Endothelial cell of umbilical vein (primary cell): ENCODE measurements around the gene GJA9.

Experiments
- CTCF ChIP-seq, 2 donors: IDR thresholded peaks; 1 replicate in 1 of 2; 2 replicates in 1 of 2; pipeline ENCODE4 v1.5.1; 2011; ENCODE audit warnings: low read length in 2 of 2, mild to moderate bottlenecking in 2 of 2, moderate library complexity in 2 of 2, control low read depth in 1 of 2, inconsistent platforms in 1 of 2, low read depth in 1 of 2; ENCODE audit not compliant: insufficient read depth in 1 of 2; ENCODE audit errors: extremely low read depth in 1 of 2
- EZH2 ChIP-seq: IDR thresholded peaks from 2 replicates; pipeline ENCODE4 v1.6.1; 2012; ENCODE audit warnings: borderline replicate concordance, low read depth, mild to moderate bottlenecking, moderate library complexity, low read length, inconsistent platforms; ENCODE audit not compliant: severe bottlenecking
- POLR2A ChIP-seq: IDR thresholded peaks from 2 replicates; pipeline ENCODE4 v1.6.1; 2012; ENCODE audit warnings: low read depth, mild to moderate bottlenecking, control low read depth, low read length

DNA sequence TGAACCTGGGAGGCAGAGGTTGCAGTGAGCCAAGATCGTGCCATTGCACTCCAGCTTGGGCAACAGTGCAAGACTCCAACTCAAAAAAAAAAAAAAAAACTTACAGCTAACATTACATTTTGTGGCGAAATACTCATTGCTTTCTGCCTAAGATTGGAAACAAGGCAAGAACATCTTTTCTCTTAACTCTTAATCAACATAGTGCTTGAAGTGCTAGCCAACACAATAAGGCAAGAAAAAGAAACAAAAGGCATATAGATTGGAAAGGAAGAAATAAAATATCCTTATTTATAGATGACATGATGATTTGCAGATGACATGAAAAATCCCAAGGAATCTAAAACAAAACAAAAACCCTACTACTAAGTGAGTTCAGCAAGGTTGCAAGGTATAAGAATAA lies 24.6 kb upstream of the GJA9 start:
- no peak for TF ChIP-seq CTCF (IDR thresholded peaks at IDR 0.05; ENCODE audit: extremely low read depth in 1 of 2, insufficient read depth in 1 of 2, low read depth in 1 of 2, low read length in 2 of 2)
- TF ChIP-seq EZH2 = no peak
- TF ChIP-seq POLR2A = no peak
